ENCODE results near the gene SNX5.

DNA sequence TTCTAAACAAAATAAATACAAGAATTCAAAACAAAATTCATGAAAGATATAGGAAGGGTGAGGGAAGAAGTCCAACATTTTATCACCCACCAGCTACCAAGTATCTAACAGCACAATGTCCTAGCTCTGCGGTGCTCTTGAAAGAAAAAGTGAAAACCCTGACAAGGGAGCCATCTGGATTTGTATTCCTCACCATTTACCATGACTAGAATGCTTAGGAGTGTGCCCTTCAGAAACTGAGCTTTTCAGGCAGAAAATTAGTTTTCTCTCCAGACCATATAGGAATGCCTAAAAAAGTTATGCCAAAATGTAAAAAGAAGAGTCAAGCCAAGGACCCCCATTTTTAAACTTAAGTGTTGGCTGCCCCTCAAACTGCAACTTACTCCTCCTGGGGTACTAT is 4.5 kb downstream of the SNX5 start:
- TF ChIP-seq POLR2A (IDR thresholded peaks at IDR 0.05; ENCODE audit: low read depth, low read length) (no peak), POU2F2 (IDR thresholded peaks at IDR 0.05; ENCODE audit: low read depth, low read length) (0 out of 2 replicates have a peak, but pooled peaks have one; percentile 17), SPI1 (IDR thresholded peaks at IDR 0.05; ENCODE audit: low read depth, low read length) (no peak)

Measured in GM12891 (cell line).